ENCODE measurements around the gene ESD. TPM values are rescaled to one million over a fixed set of nuclear protein-coding genes. Genes with fewer than 3 reads are reported as not detected.

The ESD gene
- total RNA-seq, 1 experiment from 2014 or later, result 78.8 TPM

DNA sequence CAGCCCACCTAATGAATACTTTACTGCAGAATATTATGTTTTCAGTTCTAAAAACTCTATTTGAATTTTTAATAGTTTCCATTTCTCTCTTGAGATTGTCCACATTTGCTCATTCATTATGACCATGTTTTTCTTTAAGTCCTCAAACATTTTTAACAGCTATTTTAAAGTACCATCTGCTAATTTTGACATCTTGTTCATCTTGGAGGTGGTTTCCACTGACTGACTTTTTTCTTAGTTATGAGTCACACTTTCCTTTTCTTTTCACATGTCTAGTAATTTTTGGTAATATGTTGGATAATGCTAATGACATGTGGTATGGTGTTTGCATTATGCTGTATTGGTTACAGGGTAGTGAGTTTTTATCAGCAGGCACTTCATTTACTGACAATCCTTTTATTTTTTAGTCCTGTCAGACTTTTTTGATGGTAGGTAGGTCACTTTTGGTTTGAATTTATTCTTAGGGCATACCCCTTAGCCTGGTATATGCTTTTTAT is 15.4 kb upstream of the ESD start:
- H2BK15ac ChIP-seq (ENCODE audit: low read depth, low read length), result no peak overlapping the region
- no peak overlapping the region for H3K4me2 ChIP-seq (ENCODE audit: insufficient read depth, insufficient read length, low read length)
- H3K27ac ChIP-seq (ENCODE audit: insufficient read length, low read depth, low read length), result no peak overlapping the region
- TF ChIP-seq, protein P1, sequence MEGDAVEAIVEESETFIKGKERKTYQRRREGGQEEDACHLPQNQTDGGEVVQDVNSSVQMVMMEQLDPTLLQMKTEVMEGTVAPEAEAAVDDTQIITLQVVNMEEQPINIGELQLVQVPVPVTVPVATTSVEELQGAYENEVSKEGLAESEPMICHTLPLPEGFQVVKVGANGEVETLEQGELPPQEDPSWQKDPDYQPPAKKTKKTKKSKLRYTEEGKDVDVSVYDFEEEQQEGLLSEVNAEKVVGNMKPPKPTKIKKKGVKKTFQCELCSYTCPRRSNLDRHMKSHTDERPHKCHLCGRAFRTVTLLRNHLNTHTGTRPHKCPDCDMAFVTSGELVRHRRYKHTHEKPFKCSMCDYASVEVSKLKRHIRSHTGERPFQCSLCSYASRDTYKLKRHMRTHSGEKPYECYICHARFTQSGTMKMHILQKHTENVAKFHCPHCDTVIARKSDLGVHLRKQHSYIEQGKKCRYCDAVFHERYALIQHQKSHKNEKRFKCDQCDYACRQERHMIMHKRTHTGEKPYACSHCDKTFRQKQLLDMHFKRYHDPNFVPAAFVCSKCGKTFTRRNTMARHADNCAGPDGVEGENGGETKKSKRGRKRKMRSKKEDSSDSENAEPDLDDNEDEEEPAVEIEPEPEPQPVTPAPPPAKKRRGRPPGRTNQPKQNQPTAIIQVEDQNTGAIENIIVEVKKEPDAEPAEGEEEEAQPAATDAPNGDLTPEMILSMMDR (conservative IDR thresholded peaks at IDR 0.05), result no peak
- no peak overlapping the region for H3K23ac ChIP-seq (ENCODE audit: insufficient read length, low read depth, low read length)
- no peak overlapping the region for H3K9ac ChIP-seq (ENCODE audit: extremely low read depth, insufficient read length, low read length)
- H3K79me2 ChIP-seq (ENCODE audit: insufficient read depth, low read length), result no peaks in the 10 kb centered on the region
- no peak overlapping the region for H4K8ac ChIP-seq (replicated peaks; ENCODE audit: insufficient read length, low read depth, low read length)
- H4K20me1 ChIP-seq (ENCODE audit: control insufficient read depth, insufficient read depth, insufficient read length), result no peaks in the 10 kb centered on the region
- H3K56ac ChIP-seq (ENCODE audit: insufficient read length, low read depth, low read length), result no peak overlapping the region
- Mint-ChIP-seq H3K27ac (no peak overlapping the region), H3K9me3 (peaks cover 10 to 15% of the 10 kb centered on the region in 2 experiments), H3K4me1 (peaks cover 6 to 7% of the 10 kb centered on the region in 2 experiments), H3K36me3 (ENCODE audit: insufficient read depth in 1 of 3, low read depth in 3 of 3) (peaks cover 0 to 8% (median 0%) of the 10 kb centered on the region in 3 experiments; a peak in 4 of 7 replicates), H3K4me3 (no peak overlapping the region), H3K27me3 (ENCODE audit: low read depth) (no peaks in the 10 kb centered on the region)
- no peak overlapping the region for H3K4ac ChIP-seq (ENCODE audit: low read depth, low read length)
- no peaks in the 10 kb centered on the region for H3K23me2 ChIP-seq (ENCODE audit: insufficient read length, low read depth, low read length, poor library complexity, severe bottlenecking)
- no peaks in the 10 kb centered on the region for H3K27me3 ChIP-seq (ENCODE audit: insufficient read depth, low read length)
- no peak overlapping the region for H4K91ac ChIP-seq (ENCODE audit: insufficient read length, low read depth, low read length)
- no peak overlapping the region for H3T11ph ChIP-seq (ENCODE audit: low read length)
- no peak overlapping the region for H2BK12ac ChIP-seq (ENCODE audit: insufficient read length, low read depth, low read length)
- no peaks in the 10 kb centered on the region for H3K79me1 ChIP-seq (ENCODE audit: insufficient read depth, low read depth, low read length, poor library complexity, severe bottlenecking)
- H3K14ac ChIP-seq (ENCODE audit: insufficient read depth, low read length), result no peak overlapping the region
- no peaks in the 10 kb centered on the region for H3K9me3 ChIP-seq (ENCODE audit: control insufficient read depth, low read depth, low read length)
- H2AK5ac ChIP-seq (ENCODE audit: insufficient read length, low read length), result no peak overlapping the region
- no peak overlapping the region for H2BK20ac ChIP-seq (ENCODE audit: low read depth, low read length, poor library complexity, severe bottlenecking)
- DNase-seq, result no peak
- H3K18ac ChIP-seq (ENCODE audit: insufficient read length, low read depth, low read length), result no peak overlapping the region
- no peak overlapping the region for H2AFZ ChIP-seq (ENCODE audit: low read length)
- H3K4me1 ChIP-seq (ENCODE audit: insufficient read depth, low read length), result no peaks in the 10 kb centered on the region
- H2BK5ac ChIP-seq (ENCODE audit: insufficient read length, low read length), result no peak overlapping the region
- H4K5ac ChIP-seq (ENCODE audit: insufficient read length, low read depth, low read length), result no peak overlapping the region
- no peak overlapping the region for H2BK120ac ChIP-seq (ENCODE audit: low read depth, low read length, poor library complexity, severe bottlenecking)
